ENCODE measurements around the gene ASNSD1.

DNA sequence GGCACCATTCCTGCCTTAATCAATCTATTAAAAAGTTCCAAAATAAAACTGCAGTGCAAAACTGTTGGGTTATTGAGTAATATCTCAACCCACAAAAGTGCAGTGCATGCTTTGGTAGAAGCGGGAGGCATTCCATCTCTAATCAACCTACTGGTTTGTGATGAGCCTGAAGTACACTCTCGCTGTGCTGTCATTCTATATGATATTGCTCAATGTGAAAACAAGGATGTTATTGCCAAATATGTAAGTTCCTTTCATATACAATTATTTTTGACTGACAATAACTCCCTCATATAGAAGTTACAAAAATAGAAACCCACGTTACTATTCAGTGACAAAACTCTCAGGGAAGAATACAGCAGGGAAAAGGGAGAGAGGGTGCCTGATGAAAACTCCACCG, 58.3 kb downstream of the ASNSD1 start:
- TF ChIP-seq POLR2A (IDR thresholded peaks at IDR 0.05; ENCODE audit: control extremely low read depth in 1 of 2, low read depth in 2 of 2, low read length in 2 of 2): no peak
- no peak for TF ChIP-seq HDAC2 (IDR thresholded peaks at IDR 0.05; ENCODE audit: borderline replicate concordance in 1 of 2, low read depth in 2 of 2, low read length in 2 of 2)
- TF ChIP-seq EGR1 (IDR thresholded peaks at IDR 0.05; ENCODE audit: borderline replicate concordance, low read depth, low read length): no peak
- no peak for TF ChIP-seq RXRA (IDR thresholded peaks at IDR 0.05; ENCODE audit: insufficient read depth, low read depth, low read length)
- TF ChIP-seq, protein P1, sequence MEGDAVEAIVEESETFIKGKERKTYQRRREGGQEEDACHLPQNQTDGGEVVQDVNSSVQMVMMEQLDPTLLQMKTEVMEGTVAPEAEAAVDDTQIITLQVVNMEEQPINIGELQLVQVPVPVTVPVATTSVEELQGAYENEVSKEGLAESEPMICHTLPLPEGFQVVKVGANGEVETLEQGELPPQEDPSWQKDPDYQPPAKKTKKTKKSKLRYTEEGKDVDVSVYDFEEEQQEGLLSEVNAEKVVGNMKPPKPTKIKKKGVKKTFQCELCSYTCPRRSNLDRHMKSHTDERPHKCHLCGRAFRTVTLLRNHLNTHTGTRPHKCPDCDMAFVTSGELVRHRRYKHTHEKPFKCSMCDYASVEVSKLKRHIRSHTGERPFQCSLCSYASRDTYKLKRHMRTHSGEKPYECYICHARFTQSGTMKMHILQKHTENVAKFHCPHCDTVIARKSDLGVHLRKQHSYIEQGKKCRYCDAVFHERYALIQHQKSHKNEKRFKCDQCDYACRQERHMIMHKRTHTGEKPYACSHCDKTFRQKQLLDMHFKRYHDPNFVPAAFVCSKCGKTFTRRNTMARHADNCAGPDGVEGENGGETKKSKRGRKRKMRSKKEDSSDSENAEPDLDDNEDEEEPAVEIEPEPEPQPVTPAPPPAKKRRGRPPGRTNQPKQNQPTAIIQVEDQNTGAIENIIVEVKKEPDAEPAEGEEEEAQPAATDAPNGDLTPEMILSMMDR (IDR thresholded peaks at IDR 0.05; ENCODE audit: control extremely low read depth in 1 of 3, insufficient read depth in 1 of 3, low read depth in 1 of 3, low read length in 3 of 3): no peak
- no peak for TF ChIP-seq CREB1 (IDR thresholded peaks at IDR 0.05)
- TF ChIP-seq, protein P2, sequence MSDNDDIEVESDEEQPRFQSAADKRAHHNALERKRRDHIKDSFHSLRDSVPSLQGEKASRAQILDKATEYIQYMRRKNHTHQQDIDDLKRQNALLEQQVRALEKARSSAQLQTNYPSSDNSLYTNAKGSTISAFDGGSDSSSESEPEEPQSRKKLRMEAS (IDR thresholded peaks at IDR 0.05): no peak
- no peak for TF ChIP-seq ASH2L (IDR thresholded peaks at IDR 0.05; ENCODE audit: low read length)
- no peak for TF ChIP-seq JUND (IDR thresholded peaks at IDR 0.05; ENCODE audit: low read length)
- TF ChIP-seq EP300 (IDR thresholded peaks at IDR 0.05; ENCODE audit: borderline replicate concordance in 1 of 2, low read depth in 2 of 2, low read length in 2 of 2): no peak
- TF ChIP-seq EZH2 (IDR thresholded peaks at IDR 0.05; ENCODE audit: low read depth, low read length, severe bottlenecking): no peak
- TF ChIP-seq, protein P3, sequence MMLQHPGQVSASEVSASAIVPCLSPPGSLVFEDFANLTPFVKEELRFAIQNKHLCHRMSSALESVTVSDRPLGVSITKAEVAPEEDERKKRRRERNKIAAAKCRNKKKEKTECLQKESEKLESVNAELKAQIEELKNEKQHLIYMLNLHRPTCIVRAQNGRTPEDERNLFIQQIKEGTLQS (IDR thresholded peaks at IDR 0.05; ENCODE audit: insufficient read depth, low read depth, low read length): no peak
